ENCODE data around the gene SPG11.

- TF ChIP-seq TARDBP (IDR thresholded peaks at IDR 0.05) (no peak), FOXM1 (IDR thresholded peaks at IDR 0.05; ENCODE audit: borderline replicate concordance) (no peak), NFRKB (IDR thresholded peaks at IDR 0.05) (no peak), SP1 (IDR thresholded peaks at IDR 0.05) (no peak), BHLHE40 (IDR thresholded peaks at IDR 0.05; ENCODE audit: borderline replicate concordance) (no peak), FOXA1 (IDR thresholded peaks at IDR 0.05) (no peak), FOXK2 (IDR thresholded peaks at IDR 0.05) (no peak), ELF4 (IDR thresholded peaks at IDR 0.05) (no peak), LEF1 (IDR thresholded peaks at IDR 0.05; ENCODE audit: borderline replicate concordance) (no peak), CTBP1 (IDR thresholded peaks at IDR 0.05; ENCODE audit: borderline replicate concordance) (no peak), SUZ12 (IDR thresholded peaks at IDR 0.05) (no peak), ARNT (IDR thresholded peaks at IDR 0.05) (no peak), L3MBTL2 (conservative IDR thresholded peaks at IDR 0.05) (no peak)
- TF ChIP-seq, protein P1, sequence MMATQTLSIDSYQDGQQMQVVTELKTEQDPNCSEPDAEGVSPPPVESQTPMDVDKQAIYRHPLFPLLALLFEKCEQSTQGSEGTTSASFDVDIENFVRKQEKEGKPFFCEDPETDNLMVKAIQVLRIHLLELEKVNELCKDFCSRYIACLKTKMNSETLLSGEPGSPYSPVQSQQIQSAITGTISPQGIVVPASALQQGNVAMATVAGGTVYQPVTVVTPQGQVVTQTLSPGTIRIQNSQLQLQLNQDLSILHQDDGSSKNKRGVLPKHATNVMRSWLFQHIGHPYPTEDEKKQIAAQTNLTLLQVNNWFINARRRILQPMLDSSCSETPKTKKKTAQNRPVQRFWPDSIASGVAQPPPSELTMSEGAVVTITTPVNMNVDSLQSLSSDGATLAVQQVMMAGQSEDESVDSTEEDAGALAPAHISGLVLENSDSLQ (IDR thresholded peaks at IDR 0.05), result no peak
Observed at GRCh38 chr15:44550734-44551133, 112.7 kb downstream of the SPG11 start.

Measured in HEK293T (cell line).